M059J (cell line): ENCODE data around the gene GSTA1. TPM values are rescaled to one million over a fixed set of nuclear protein-coding genes. Genes with fewer than 3 reads are reported as not detected.
"Not testable (repeated sequence)": the region's sequence is repeated elsewhere in the genome, so short reads cannot be mapped to it uniquely, and the experiment has no call there.

ENCODE experiments used
- DNase-seq: peaks from one replicate; pipeline ENCODE4 v3.0.0-alpha.2; 2012; ENCODE audit warnings: low read depth
- total RNA-seq: library from RNA; depleted of rRNA; stranded (reverse); fragments of >200 nt; shearing (Covaris generic); gene quantifications from 2 replicates; pipeline ENCODE4 v1.2.3, GENCODE V29; 2014

The GSTA1 gene
- total RNA-seq, 1 experiment from 2014 or later: 0.44 TPM

- no peak for DNase-seq
Measured at GRCh38 chr6:52808660-52809059, 5.0 kb upstream of the GSTA1 start.

GRCh38 chr6:52802806-52803205, 810 bp downstream of the GSTA1 start:
- no peak for DNase-seq

GRCh38 chr6:52801188-52801841, 2.3 kb downstream of the GSTA1 start:
- no peak for DNase-seq

- peak; percentile 46 for DNase-seq
Measured at GRCh38 chr6:52799272-52799671, 4.3 kb downstream of the GSTA1 start.

DNA sequence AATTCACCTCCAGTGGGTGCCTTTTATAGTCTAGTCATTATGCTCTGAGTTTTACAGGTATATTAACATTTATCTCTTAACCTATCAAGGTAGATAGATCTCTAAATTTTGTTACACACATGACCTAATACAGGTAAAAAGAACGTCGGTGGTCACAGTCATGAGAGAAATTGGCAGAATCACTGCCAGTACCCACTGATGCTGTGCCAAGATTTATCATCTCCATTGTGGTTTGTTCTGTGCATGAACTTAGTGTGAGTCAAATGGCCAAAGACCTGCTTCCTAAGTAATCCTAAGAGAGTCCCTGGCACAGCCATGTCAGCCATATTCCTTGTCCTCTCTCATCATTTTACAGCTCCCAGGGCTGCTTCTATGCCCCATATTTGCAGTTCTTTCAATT, 9.2 kb downstream of the GSTA1 start:
- DNase-seq: peak; percentile 67

DNA sequence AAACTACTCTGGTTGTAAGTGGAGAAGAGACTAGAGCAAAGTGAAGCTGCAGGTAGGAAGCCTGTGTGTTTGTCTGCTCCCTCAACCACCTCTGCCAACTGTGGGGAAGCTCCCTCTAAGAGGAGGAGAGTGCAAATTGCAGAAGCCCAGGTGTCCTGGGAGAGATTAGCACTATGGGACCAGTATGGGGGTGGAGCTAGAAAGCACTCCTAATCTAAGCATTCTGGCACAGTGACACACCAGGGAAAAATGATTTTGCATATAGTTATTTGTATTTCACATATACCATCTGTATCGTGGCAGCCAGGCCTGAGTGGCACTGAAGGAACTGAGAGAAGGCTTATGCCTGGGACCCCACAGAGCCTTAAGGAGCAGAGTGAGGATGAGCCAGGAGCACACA, 12.8 kb downstream of the GSTA1 start:
- no peak for DNase-seq

GRCh38 chr6:52789658-52790057, 14.0 kb downstream of the GSTA1 start:
- peak; percentile 77 for DNase-seq

GRCh38 chr6:52788478-52788877, 15.1 kb downstream of the GSTA1 start:
- DNase-seq: no peak

- no peak for DNase-seq
Measured at GRCh38 chr6:52787917-52788316, 15.7 kb downstream of the GSTA1 start.

DNA sequence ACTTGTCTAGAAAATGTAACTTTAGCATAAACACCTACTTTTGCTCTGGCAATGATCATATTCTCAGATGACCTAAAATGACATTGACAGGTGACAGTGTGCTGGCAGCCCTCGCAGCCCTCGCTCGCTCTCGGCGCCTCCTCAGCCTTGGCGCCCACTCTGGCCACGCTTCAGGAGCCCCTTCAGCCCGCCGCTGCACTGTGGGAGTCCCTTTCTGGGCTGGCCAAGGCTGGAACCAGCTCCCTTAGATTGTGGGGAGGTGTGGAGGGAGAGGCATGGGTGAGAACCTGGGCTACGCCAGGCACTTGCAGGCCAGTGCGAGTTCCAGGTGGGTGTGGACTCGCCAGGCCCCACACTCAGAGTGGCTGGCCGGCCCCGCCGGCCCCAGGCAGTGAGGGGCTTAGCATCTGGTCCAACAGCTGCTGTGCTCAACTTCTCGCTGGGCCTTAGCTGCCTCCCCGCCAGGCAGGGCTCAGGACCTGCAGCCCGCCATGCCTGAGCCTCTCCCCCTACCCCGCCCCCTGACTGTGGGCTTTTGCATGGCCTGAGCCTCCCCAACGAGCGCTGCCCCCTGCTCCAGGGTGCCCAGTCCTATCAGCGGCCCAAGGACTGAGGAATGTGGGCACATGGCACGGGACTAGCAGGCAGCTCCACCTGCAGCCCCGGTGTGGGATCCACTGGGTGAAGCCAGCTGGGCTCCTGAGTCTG, 17.2 kb downstream of the GSTA1 start:
- no peak for DNase-seq

- DNase-seq: not testable (repeated sequence)
Measured at GRCh38 chr6:52782696-52783274, 20.8 kb downstream of the GSTA1 start.

DNA sequence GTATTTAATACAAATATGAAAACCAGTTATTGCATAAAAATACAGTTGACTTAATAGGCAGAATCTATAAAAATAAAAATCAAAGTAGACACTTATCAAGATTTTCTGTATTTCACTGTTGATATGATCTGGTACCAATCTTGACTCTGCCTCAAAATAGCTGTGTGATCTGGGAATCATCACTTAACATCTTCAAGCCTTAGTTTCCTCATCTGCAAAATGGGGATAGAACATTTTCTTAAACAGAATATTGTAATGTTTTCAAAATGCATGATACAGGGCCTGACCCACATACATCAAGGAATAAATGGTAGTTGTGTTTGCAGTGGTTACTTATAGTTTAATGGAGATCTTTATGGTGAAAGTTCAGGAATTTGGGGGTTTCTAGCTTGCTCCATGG, 21.4 kb downstream of the GSTA1 start:
- not testable (repeated sequence) for DNase-seq

GRCh38 chr6:52779237-52779636, 24.4 kb downstream of the GSTA1 start:
- no peak for DNase-seq

GRCh38 chr6:52776711-52777351, 26.8 kb downstream of the GSTA1 start:
- not testable (repeated sequence) for DNase-seq

DNA sequence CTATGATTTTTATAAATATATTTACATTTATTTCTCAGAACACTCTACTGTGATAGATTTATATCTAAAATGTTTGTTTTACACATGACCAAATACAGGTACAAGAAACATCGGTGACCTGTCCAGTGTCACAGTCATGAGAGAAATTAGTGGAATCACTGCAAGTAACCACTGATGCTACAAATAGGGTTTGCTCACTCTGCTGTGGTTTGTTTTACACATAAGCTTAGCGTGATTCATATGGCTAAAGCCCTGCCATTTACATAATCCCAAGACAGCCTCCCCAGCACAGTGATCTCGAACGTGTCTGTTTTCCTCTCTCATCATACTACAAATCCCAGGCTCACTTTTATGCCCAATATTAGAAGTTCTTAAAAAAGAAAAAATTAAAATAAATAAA, 34.2 kb downstream of the GSTA1 start:
- DNase-seq: peak; percentile 71

GRCh38 chr6:52767658-52768057, 36.0 kb downstream of the GSTA1 start:
- DNase-seq: not testable (repeated sequence)

DNA sequence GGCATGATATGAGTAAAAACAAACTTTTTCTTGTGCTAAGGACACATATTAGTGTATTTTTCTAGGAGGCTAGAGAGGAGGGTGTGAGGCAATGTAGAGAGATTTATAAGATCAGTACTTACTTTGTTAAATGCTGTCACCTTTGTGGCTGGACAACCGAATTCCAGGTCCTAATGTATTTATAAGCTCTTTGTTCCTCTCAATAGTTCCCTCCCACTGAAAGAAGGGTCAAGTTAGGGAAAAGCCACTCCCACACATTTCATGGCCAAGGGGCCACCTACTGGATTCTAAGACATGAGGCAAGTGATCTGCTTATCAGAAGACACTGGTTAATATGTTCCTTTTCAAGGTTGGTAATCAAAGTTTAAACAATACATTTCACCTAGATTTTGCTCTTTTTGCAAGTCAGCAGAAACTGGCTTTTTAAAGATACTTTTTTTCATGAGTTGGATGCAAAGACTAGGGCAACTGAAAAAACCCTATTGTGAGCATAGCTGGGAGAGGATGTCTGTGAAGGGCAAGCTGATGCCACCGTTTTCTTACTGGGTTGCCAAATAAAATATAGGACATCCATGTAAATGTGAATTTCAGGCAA, 40.2 kb downstream of the GSTA1 start, which contains the start of gene GSTA2:
TSS of gene GSTA2 (minus strand) at position 154 of the 595 bp plus-strand sequence. CDS start 5,528 bp downstream, outside the sequence.
- DNase-seq: peak; percentile 27

- DNase-seq: not testable (repeated sequence)
Measured at GRCh38 chr6:52761673-52762491, 41.7 kb downstream of the GSTA1 start.

- DNase-seq: no peak
Measured at GRCh38 chr6:52760105-52760765, 43.4 kb downstream of the GSTA1 start.

GRCh38 chr6:52759085-52759484, 44.5 kb downstream of the GSTA1 start:
- no peak for DNase-seq
